HG03558 (cell line): ENCODE data around the gene REEP2.

ENCODE experiments used
- ATAC-seq: cut with Tn5 transposase; IDR thresholded peaks from one replicate; pipeline ENCODE4 v1.9.1; 2021; ENCODE audit warnings: moderate number of reproducible peaks; ENCODE audit not compliant: unreplicated experiment; ENCODE audit errors: extremely low read depth

REEP2 gene

GRCh38 chr5:138448070-138448469 lies 9.2 kb downstream of the REEP2 start:
- ATAC-seq: no peak

GRCh38 chr5:138448481-138449398 lies 9.9 kb downstream of the REEP2 start:
- no peak for ATAC-seq

GRCh38 chr5:138449501-138450239 lies 10.8 kb downstream of the REEP2 start:
- no peak for ATAC-seq

GRCh38 chr5:138450971-138451370 lies 12.1 kb downstream of the REEP2 start:
- ATAC-seq: no peak

GRCh38 chr5:138452720-138453119 lies 13.9 kb downstream of the REEP2 start:
- ATAC-seq: no peak

- ATAC-seq: no peak
Observed at GRCh38 chr5:138453590-138453989, 14.7 kb downstream of the REEP2 start.

GRCh38 chr5:138454121-138454520 lies 15.3 kb downstream of the REEP2 start:
- no peak for ATAC-seq

- ATAC-seq: no peak
Observed at GRCh38 chr5:138455232-138455930, 16.5 kb downstream of the REEP2 start.

- no peak for ATAC-seq
Observed at GRCh38 chr5:138457531-138458275, 18.8 kb downstream of the REEP2 start.

GRCh38 chr5:138458384-138458783 lies 19.5 kb downstream of the REEP2 start:
- ATAC-seq: no peak

- ATAC-seq: no peak
Observed at GRCh38 chr5:138458856-138459255, 20.0 kb downstream of the REEP2 start.

- ATAC-seq: no peak
Observed at GRCh38 chr5:138459311-138459933, 20.6 kb downstream of the REEP2 start.

- no peak for ATAC-seq
Observed at GRCh38 chr5:138460032-138460693, 21.3 kb downstream of the REEP2 start.

GRCh38 chr5:138461343-138462125 lies 22.7 kb downstream of the REEP2 start:
- no peak for ATAC-seq

- no peak for ATAC-seq
Observed at GRCh38 chr5:138463419-138464007, 24.7 kb downstream of the REEP2 start.

GRCh38 chr5:138464008-138464387 lies 25.1 kb downstream of the REEP2 start:
- peak; percentile 41 for ATAC-seq

- peak; percentile 41 for ATAC-seq
Observed at GRCh38 chr5:138464388-138465260, 25.8 kb downstream of the REEP2 start.
